Activated gamma-delta T cell treated with Interleukin-2 at 50 U/mL for 16 hours (primary cell): ENCODE results near the gene NBPF14.
"Not testable (repeated sequence)": the region's sequence is repeated elsewhere in the genome, so short reads cannot be mapped to it uniquely, and the experiment has no call there.

ENCODE experiments used
- DNase-seq: peaks from one replicate; pipeline ENCODE4 v3.0.0-alpha.2; 2020

Gene NBPF14

GRCh38 chr1:148595911-148596310, at the start of gene NBPF14:
Gene NBPF14, minus strand, starts transcription at chr1:148596011. Its CDS starts 294 bp downstream, at chr1:148595717.
- DNase-seq = not testable (repeated sequence)

GRCh38 chr1:148625451-148625850, 29.6 kb upstream of the NBPF14 start:
- not testable (repeated sequence) for DNase-seq

- not testable (repeated sequence) for DNase-seq
Measured at GRCh38 chr1:148618216-148618615, 22.4 kb upstream of the NBPF14 start.

GRCh38 chr1:148605266-148605665, 9.5 kb upstream of the NBPF14 start:
- DNase-seq = not testable (repeated sequence)

- not testable (repeated sequence) for DNase-seq
Measured at GRCh38 chr1:148595360-148595759, 451 bp downstream of the NBPF14 start.

- not testable (repeated sequence) for DNase-seq
Measured at GRCh38 chr1:148591098-148591497, 4.7 kb downstream of the NBPF14 start.

GRCh38 chr1:148532158-148532557, 63.7 kb downstream of the NBPF14 start:
- not testable (repeated sequence) for DNase-seq

- peak; percentile 44 for DNase-seq
Measured at GRCh38 chr1:148529101-148529567, 66.7 kb downstream of the NBPF14 start.

GRCh38 chr1:148528591-148528990, 67.2 kb downstream of the NBPF14 start:
- not testable (repeated sequence) for DNase-seq

GRCh38 chr1:148526587-148526986, 69.2 kb downstream of the NBPF14 start:
- DNase-seq = peak; percentile 10

GRCh38 chr1:148523205-148524144, 72.3 kb downstream of the NBPF14 start:
- DNase-seq = not testable (repeated sequence)

GRCh38 chr1:148522561-148523204, 73.1 kb downstream of the NBPF14 start:
- peak; percentile 87 for DNase-seq

- DNase-seq = peak; percentile 74
Measured at GRCh38 chr1:148522072-148522471, 73.7 kb downstream of the NBPF14 start.

GRCh38 chr1:148514310-148514709, 81.5 kb downstream of the NBPF14 start:
- DNase-seq = not testable (repeated sequence)

GRCh38 chr1:148512571-148513184, 83.1 kb downstream of the NBPF14 start:
- not testable (repeated sequence) for DNase-seq

- not testable (repeated sequence) for DNase-seq
Measured at GRCh38 chr1:148493933-148494332, 101.9 kb downstream of the NBPF14 start.

- DNase-seq = not testable (repeated sequence)
Measured at GRCh38 chr1:148483029-148483428, 112.8 kb downstream of the NBPF14 start, which contains the start of gene PPIAL4G. Gene PPIAL4G, minus strand, starts transcription at chr1:148483302. Its CDS starts 50 bp downstream, at chr1:148483252.
